ENCODE data around the gene ABCC9. TPM values are rescaled to one million over a fixed set of nuclear protein-coding genes. Genes with fewer than 3 reads are reported as not detected.

Gene ABCC9
- 0.01 and 0.07 TPM in 2 replicates for polyA plus RNA-seq (2013)

- Histone ChIP-seq H3K4me3 (ENCODE audit: low read depth, low read length) (peak within 1 kb of the TSS; percentile 58), H3K27ac (ENCODE audit: low read depth, low read length) (no peak within 1 kb of the TSS), H3K9ac (ENCODE audit: low read length) (no peak within 1 kb of the TSS), H2BK120ac (ENCODE audit: insufficient read depth, low read length, poor library complexity) (no peak within 1 kb of the TSS), H2AK5ac (ENCODE audit: low read length) (no peak within 1 kb of the TSS), H3K4me1 (ENCODE audit: control insufficient read depth in 1 of 2, insufficient read depth in 2 of 2, low read length in 2 of 2) (peaks cover 0 to 7% of the 10 kb centered on the region in 2 experiments), H4K91ac (ENCODE audit: low read depth, low read length) (no peak within 1 kb of the TSS), H2BK5ac (ENCODE audit: low read depth, low read length, poor library complexity) (no peak within 1 kb of the TSS), H3K36me3 (ENCODE audit: control insufficient read depth in 1 of 2, insufficient read depth in 2 of 2, low read length in 2 of 2) (no peaks in the 10 kb centered on the region), H3K9me3 (ENCODE audit: insufficient read depth, low read depth, low read length) (no peaks in the 10 kb centered on the region), H4K12ac (ENCODE audit: low read depth, low read length) (no peak within 1 kb of the TSS), H3K23ac (ENCODE audit: low read length) (no peak within 1 kb of the TSS), H3K18ac (ENCODE audit: low read length) (no peak within 1 kb of the TSS), H2AFZ (ENCODE audit: insufficient read depth, low read length, poor library complexity) (peak within 1 kb of the TSS; percentile 44), H3K79me1 (ENCODE audit: low read length) (no peaks in the 10 kb centered on the region), H3K14ac (ENCODE audit: low read length) (no peak within 1 kb of the TSS), H3K4me2 (ENCODE audit: low read length) (peak within 1 kb of the TSS; percentile 98), H3K79me2 (ENCODE audit: control insufficient read depth, insufficient read depth, low read length, poor library complexity) (no peaks in the 10 kb centered on the region), H3K4ac (ENCODE audit: low read depth, low read length) (no peak within 1 kb of the TSS), H3K27me3 (ENCODE audit: insufficient read depth, low read length) (peaks cover 13% of the 10 kb centered on the region), H2BK12ac (ENCODE audit: low read length) (no peak within 1 kb of the TSS), H4K8ac (ENCODE audit: low read depth, low read length) (peak within 1 kb of the TSS; percentile 32)
- peak in 1 of 2 donors; percentile 20 for DNase-seq
- WGBS (ENCODE audit: extremely low coverage, insufficient coverage, insufficient read length): no CpG with 5 or more reads among the region's 42 CpGs
Observed at GRCh38 chr12:21940549-21941505, at the start of gene ABCC9. Gene ABCC9 (minus strand): TSS chr12:21941426. CDS start chr12:21936674, 4,752 bp downstream.

GRCh38 chr12:21989819-21990412, 48.7 kb upstream of the ABCC9 start:
- H3K9me3 ChIP-seq (ENCODE audit: insufficient read depth, low read depth, low read length): no peaks in the 10 kb centered on the region
- H4K91ac ChIP-seq (ENCODE audit: low read depth, low read length): no peak overlapping the region
- H2AK5ac ChIP-seq (ENCODE audit: low read length): no peak overlapping the region
- no peaks in the 10 kb centered on the region for H3K36me3 ChIP-seq (ENCODE audit: control insufficient read depth in 1 of 2, insufficient read depth in 2 of 2, low read length in 2 of 2)
- H2BK12ac ChIP-seq (ENCODE audit: low read length): no peak overlapping the region
- H3K27me3 ChIP-seq (ENCODE audit: insufficient read depth, low read length): no peaks in the 10 kb centered on the region
- no peak overlapping the region for H2BK5ac ChIP-seq (ENCODE audit: low read depth, low read length, poor library complexity)
- no peak overlapping the region for H3K4ac ChIP-seq (ENCODE audit: low read depth, low read length)
- H3K4me3 ChIP-seq (ENCODE audit: low read depth, low read length): no peak overlapping the region
- H4K8ac ChIP-seq (ENCODE audit: low read depth, low read length): no peak overlapping the region
- no peaks in the 10 kb centered on the region for H3K79me2 ChIP-seq (ENCODE audit: control insufficient read depth, insufficient read depth, low read length, poor library complexity)
- H4K12ac ChIP-seq (ENCODE audit: low read depth, low read length): no peak overlapping the region
- no peak overlapping the region for H3K4me2 ChIP-seq (ENCODE audit: low read length)
- H3K4me1 ChIP-seq (ENCODE audit: control insufficient read depth in 1 of 2, insufficient read depth in 2 of 2, low read length in 2 of 2): no peaks in the 10 kb centered on the region
- no peak overlapping the region for H3K27ac ChIP-seq (ENCODE audit: low read depth, low read length)
- H3K18ac ChIP-seq (ENCODE audit: low read length): no peak overlapping the region
- WGBS (ENCODE audit: extremely low coverage, insufficient coverage, insufficient read length): no CpG with 5 or more reads among the region's 5 CpGs
- no peaks in the 10 kb centered on the region for H3K79me1 ChIP-seq (ENCODE audit: low read length)
- H2AFZ ChIP-seq (ENCODE audit: insufficient read depth, low read length, poor library complexity): no peak overlapping the region
- peak in 1 of 2 donors; percentile 58 for DNase-seq
- H3K23ac ChIP-seq (ENCODE audit: low read length): no peak overlapping the region
- H3K14ac ChIP-seq (ENCODE audit: low read length): no peak overlapping the region
- H2BK120ac ChIP-seq (ENCODE audit: insufficient read depth, low read length, poor library complexity): no peak overlapping the region
- H3K9ac ChIP-seq (ENCODE audit: low read length): no peak overlapping the region

DNA sequence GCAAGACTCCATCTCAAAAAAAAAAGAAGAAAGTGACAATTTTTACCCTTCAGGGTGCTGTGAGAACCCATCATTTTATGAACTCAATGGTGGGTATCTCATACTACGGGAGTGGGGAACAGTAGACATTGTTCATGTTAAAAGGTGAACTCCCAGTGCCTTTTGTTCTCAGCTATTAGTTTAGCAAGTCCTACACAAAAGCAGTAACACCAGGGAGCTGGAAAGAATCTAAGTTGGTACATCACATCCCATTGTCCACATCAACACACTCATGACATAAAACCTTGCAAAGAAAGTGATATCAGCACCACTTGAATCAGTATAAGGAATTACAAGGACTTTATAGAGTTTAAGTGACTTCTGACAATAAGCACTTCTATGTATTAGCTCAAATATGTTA, 47.4 kb upstream of the ABCC9 start:
- Histone ChIP-seq H3K4ac (ENCODE audit: low read depth, low read length) (no peak overlapping the region), H3K18ac (ENCODE audit: low read length) (no peak overlapping the region), H3K23ac (ENCODE audit: low read length) (no peak overlapping the region), H3K36me3 (ENCODE audit: control insufficient read depth in 1 of 2, insufficient read depth in 2 of 2, low read length in 2 of 2) (no peaks in the 10 kb centered on the region), H3K27ac (ENCODE audit: low read depth, low read length) (no peak overlapping the region), H3K27me3 (ENCODE audit: insufficient read depth, low read length) (no peaks in the 10 kb centered on the region), H4K91ac (ENCODE audit: low read depth, low read length) (no peak overlapping the region), H3K79me2 (ENCODE audit: control insufficient read depth, insufficient read depth, low read length, poor library complexity) (no peaks in the 10 kb centered on the region), H4K12ac (ENCODE audit: low read depth, low read length) (no peak overlapping the region), H2BK12ac (ENCODE audit: low read length) (no peak overlapping the region), H3K4me1 (ENCODE audit: control insufficient read depth in 1 of 2, insufficient read depth in 2 of 2, low read length in 2 of 2) (no peaks in the 10 kb centered on the region), H3K9ac (ENCODE audit: low read length) (no peak overlapping the region), H4K8ac (ENCODE audit: low read depth, low read length) (no peak overlapping the region), H2BK120ac (ENCODE audit: insufficient read depth, low read length, poor library complexity) (no peak overlapping the region), H3K79me1 (ENCODE audit: low read length) (no peaks in the 10 kb centered on the region), H2BK5ac (ENCODE audit: low read depth, low read length, poor library complexity) (no peak overlapping the region), H3K9me3 (ENCODE audit: insufficient read depth, low read depth, low read length) (no peaks in the 10 kb centered on the region), H2AFZ (ENCODE audit: insufficient read depth, low read length, poor library complexity) (no peak overlapping the region), H3K4me2 (ENCODE audit: low read length) (no peak overlapping the region), H3K14ac (ENCODE audit: low read length) (no peak overlapping the region), H3K4me3 (ENCODE audit: low read depth, low read length) (no peak overlapping the region), H2AK5ac (ENCODE audit: low read length) (no peak overlapping the region)
- no peak for DNase-seq
- no CpG with 5 or more reads among the region's 1 CpG for WGBS (ENCODE audit: extremely low coverage, insufficient coverage, insufficient read length)

DNA sequence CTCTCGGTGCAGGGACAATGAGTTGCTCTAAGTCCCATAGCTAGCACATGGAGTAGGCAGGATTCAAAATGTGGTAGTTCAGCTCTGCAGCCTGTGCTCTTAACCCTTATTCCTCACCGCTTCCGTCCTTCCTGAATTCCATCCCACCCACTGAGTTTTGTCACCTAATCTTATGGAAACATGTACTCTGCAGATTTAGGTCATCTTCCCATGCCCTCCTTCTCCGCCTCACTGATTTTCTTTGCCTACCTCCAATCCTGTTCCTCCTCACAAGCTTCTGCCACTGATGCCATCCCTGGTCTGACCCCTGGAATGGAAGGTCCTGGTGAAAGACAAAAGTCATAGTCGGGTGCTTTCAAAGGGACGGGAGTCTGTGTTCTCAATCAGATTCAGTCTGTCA, 46.5 kb upstream of the ABCC9 start:
- H3K79me1 ChIP-seq (ENCODE audit: low read length): no peaks in the 10 kb centered on the region
- H3K4me3 ChIP-seq (ENCODE audit: low read depth, low read length): no peak overlapping the region
- H3K9ac ChIP-seq (ENCODE audit: low read length): no peak overlapping the region
- H3K27ac ChIP-seq (ENCODE audit: low read depth, low read length): no peak overlapping the region
- no peak overlapping the region for H4K91ac ChIP-seq (ENCODE audit: low read depth, low read length)
- H3K9me3 ChIP-seq (ENCODE audit: insufficient read depth, low read depth, low read length): no peaks in the 10 kb centered on the region
- no peak for DNase-seq
- H2BK12ac ChIP-seq (ENCODE audit: low read length): no peak overlapping the region
- no peak overlapping the region for H3K18ac ChIP-seq (ENCODE audit: low read length)
- no peaks in the 10 kb centered on the region for H3K79me2 ChIP-seq (ENCODE audit: control insufficient read depth, insufficient read depth, low read length, poor library complexity)
- H3K23ac ChIP-seq (ENCODE audit: low read length): no peak overlapping the region
- H2BK120ac ChIP-seq (ENCODE audit: insufficient read depth, low read length, poor library complexity): no peak overlapping the region
- no peaks in the 10 kb centered on the region for H3K27me3 ChIP-seq (ENCODE audit: insufficient read depth, low read length)
- no peak overlapping the region for H2AFZ ChIP-seq (ENCODE audit: insufficient read depth, low read length, poor library complexity)
- H4K8ac ChIP-seq (ENCODE audit: low read depth, low read length): no peak overlapping the region
- no peaks in the 10 kb centered on the region for H3K36me3 ChIP-seq (ENCODE audit: control insufficient read depth in 1 of 2, insufficient read depth in 2 of 2, low read length in 2 of 2)
- H3K4me1 ChIP-seq (ENCODE audit: control insufficient read depth in 1 of 2, insufficient read depth in 2 of 2, low read length in 2 of 2): no peaks in the 10 kb centered on the region
- no peak overlapping the region for H2BK5ac ChIP-seq (ENCODE audit: low read depth, low read length, poor library complexity)
- H4K12ac ChIP-seq (ENCODE audit: low read depth, low read length): no peak overlapping the region
- no peak overlapping the region for H2AK5ac ChIP-seq (ENCODE audit: low read length)
- no peak overlapping the region for H3K14ac ChIP-seq (ENCODE audit: low read length)
- WGBS (ENCODE audit: extremely low coverage, insufficient coverage, insufficient read length): no CpG with 5 or more reads among the region's 6 CpGs
- no peak overlapping the region for H3K4ac ChIP-seq (ENCODE audit: low read depth, low read length)
- no peak overlapping the region for H3K4me2 ChIP-seq (ENCODE audit: low read length)
